HCT116 (cell line): ENCODE measurements around the gene IL1RAPL2.

Experiments
- REST ChIP-seq: IDR thresholded peaks from 2 replicates; pipeline ENCODE4 v1.6.1; 2012; ENCODE audit warnings: low read depth
- TF ChIP-seq, protein P1 (sequence below), 3 experiments: fragments of 200-600 bp in 1 of 3; sonication (generic) in 1 of 3; IDR thresholded peaks in 2 of 3; conservative IDR thresholded peaks in 1 of 3; 2 replicates each; pipeline ENCODE4 v1.5.1; 2012 to 2017; ENCODE audit warnings: low read depth in 2 of 3, low read length in 2 of 3, antibody characterized with exemption in 1 of 3, borderline replicate concordance in 1 of 3, control low read depth in 1 of 3, mild to moderate bottlenecking in 1 of 3, mixed read lengths in 1 of 3, mixed run types in 1 of 3, moderate library complexity in 1 of 3; ENCODE audit not compliant: insufficient read depth in 1 of 3

GRCh38 chrX:105703876-105704275 is 1137.9 kb downstream of the IL1RAPL2 start:
- TF ChIP-seq, protein P1, sequence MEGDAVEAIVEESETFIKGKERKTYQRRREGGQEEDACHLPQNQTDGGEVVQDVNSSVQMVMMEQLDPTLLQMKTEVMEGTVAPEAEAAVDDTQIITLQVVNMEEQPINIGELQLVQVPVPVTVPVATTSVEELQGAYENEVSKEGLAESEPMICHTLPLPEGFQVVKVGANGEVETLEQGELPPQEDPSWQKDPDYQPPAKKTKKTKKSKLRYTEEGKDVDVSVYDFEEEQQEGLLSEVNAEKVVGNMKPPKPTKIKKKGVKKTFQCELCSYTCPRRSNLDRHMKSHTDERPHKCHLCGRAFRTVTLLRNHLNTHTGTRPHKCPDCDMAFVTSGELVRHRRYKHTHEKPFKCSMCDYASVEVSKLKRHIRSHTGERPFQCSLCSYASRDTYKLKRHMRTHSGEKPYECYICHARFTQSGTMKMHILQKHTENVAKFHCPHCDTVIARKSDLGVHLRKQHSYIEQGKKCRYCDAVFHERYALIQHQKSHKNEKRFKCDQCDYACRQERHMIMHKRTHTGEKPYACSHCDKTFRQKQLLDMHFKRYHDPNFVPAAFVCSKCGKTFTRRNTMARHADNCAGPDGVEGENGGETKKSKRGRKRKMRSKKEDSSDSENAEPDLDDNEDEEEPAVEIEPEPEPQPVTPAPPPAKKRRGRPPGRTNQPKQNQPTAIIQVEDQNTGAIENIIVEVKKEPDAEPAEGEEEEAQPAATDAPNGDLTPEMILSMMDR (IDR thresholded peaks at IDR 0.05 in 2 of 3, conservative IDR thresholded peaks at IDR 0.05 in 1 of 3; ENCODE audit: borderline replicate concordance in 1 of 3, insufficient read depth in 1 of 3, low read depth in 2 of 3, low read length in 2 of 3) = no peak
- TF ChIP-seq REST = no peak
